NOMO-1 treated with DMSO at 0.1 percent for 48 hours (cell line): ENCODE data around the gene CEACAM4.
"Not testable (repeated sequence)": the region's sequence is repeated elsewhere in the genome, so short reads cannot be mapped to it uniquely, and the experiment has no call there.

ENCODE experiments used
- DNase-seq: peaks from one replicate; lab custom pipeline; 2025; ENCODE audit not compliant: unreplicated experiment; lab: John Stamatoyannopoulos, UW

The CEACAM4 gene

DNA sequence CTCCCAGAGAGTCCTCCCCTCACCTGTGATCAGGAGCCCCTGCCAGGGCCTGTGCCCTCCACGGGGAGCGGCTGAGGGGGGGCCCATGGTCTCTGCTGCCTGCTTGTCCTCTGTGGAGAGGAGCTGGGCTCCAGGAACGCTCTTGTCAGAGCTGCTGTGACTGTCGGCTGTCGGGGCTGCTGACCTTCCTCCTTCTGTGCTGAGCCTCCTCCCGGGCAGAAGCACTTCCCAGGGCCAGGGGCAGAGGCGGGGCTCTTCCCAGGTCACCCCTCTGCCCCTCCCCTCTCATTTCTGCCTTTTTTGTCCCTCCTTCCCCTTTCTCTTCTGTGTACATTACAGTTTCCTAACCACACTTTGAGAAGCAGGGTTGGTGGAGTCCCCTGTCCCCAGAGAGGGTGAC is at the start of gene CEACAM4:
TSS of gene CEACAM4 (minus strand) at position 198 of the 400 bp plus-strand sequence. CDS start at position 87, 111 bp downstream.
- peak; percentile 87 for DNase-seq

DNA sequence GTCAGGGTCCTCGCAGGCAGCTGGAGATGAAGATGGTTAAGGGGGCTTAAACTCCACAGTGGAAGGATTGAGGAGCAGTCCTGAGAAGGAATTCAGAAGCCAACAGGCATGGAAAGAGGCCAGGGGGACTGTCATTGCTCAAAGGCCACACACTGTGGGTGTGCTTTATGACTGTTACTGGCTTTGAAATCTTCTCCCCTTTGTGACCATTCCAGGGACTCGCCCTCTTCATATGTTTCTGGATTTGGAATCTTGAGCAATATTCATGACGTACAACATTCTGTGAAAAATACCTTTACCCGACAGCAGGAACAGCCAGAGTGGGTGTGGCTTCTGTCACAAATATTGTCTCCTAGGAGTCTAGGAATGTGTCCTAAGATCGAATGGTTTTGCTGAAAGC is 44.6 kb upstream of the CEACAM4 start:
- DNase-seq, result no peak

GRCh38 chr19:41670755-41671154 is 43.9 kb upstream of the CEACAM4 start:
- no peak for DNase-seq

GRCh38 chr19:41668315-41668714 is 41.4 kb upstream of the CEACAM4 start:
- no peak for DNase-seq

DNA sequence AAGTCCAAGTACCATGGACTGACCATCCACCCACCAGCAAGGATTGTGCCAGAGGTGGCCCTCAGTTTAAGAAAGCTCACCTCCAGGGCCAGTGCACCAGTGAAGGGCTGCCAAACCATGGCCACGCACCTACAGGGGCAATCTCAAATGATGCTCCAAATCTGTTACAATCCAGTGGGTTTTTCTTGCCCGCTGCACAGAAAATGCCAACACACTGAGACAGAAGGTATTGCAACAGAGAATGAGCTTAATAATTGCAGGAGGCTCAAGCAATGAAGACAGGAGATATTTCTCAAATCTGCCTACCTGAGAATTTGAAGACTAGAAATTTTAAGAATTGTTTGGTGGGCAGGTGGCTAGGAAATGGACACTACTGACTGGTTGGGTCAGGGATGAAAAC is 39.2 kb upstream of the CEACAM4 start:
- no peak for DNase-seq

DNA sequence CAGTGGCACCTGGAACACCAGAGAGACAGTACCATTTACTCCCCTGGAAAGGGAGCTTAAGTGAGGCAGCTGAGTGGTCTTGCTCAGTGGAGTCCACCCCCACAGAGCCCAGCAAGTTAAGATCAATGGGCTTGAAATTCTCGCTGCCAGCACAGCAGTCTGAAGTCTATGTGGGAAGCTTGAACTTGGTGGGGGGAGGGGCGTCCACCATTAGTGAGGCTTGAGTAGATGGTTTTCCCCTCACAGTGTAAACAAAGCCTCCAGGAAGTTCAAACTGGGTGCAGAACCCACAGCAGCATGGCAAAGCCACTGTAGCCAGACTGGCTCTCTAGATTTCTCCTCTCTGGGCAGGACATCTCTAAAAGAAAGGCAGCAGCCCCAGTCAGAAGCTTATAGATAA is 30.3 kb upstream of the CEACAM4 start:
- DNase-seq, result no peak

DNA sequence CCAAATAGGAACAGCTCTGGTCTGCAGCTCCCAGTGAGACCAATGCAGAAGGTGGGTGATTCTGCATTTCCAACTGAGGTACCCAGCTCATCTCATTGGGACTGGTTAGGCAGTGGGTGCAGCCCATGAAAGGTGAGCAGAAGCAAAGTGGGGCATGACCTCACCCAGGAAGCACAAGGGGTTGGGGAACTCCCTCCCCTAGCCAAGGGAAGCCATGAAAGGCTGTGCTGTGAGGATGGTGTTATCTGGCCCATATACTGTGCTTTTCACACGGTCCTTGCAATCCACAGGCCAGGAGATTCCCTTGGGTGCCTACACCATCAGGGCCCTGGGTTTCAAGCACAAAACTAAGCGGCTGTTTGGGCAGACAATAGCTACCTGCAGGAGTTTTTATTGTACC is 29.9 kb upstream of the CEACAM4 start:
- not testable (repeated sequence) for DNase-seq

- no peak for DNase-seq
These were observed 25.4 kb upstream of the CEACAM4 start for GRCh38 chr19:41652250-41652649.

GRCh38 chr19:41649827-41650226 is 23.0 kb upstream of the CEACAM4 start:
- no peak for DNase-seq

- DNase-seq, result peak; percentile 36
These were observed 19.8 kb upstream of the CEACAM4 start for GRCh38 chr19:41646589-41647204.

GRCh38 chr19:41641879-41642485 is 15.1 kb upstream of the CEACAM4 start:
- peak; percentile 40 for DNase-seq

- DNase-seq, result peak; percentile 74
These were observed 11.8 kb upstream of the CEACAM4 start for GRCh38 chr19:41638641-41639081.

DNA sequence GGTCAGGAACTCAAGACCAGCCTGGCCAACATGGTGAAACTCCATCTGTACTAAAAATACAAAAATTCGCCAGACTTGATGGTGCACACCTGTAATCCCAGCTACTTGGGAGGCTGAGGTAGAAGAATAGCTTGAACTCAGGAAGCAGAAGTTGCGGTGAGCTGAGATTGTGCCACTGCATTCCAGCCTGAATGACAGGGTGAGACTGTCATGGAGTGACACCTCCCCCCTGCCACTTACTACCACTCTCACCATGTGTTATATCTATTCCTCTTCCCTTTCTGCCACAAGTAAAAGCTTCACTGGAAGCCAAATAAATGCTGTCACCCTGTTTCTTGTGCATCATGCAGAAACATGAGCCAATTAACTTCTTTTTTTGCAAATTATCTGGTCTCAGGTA is 10.6 kb upstream of the CEACAM4 start:
- peak; percentile 82 for DNase-seq

DNA sequence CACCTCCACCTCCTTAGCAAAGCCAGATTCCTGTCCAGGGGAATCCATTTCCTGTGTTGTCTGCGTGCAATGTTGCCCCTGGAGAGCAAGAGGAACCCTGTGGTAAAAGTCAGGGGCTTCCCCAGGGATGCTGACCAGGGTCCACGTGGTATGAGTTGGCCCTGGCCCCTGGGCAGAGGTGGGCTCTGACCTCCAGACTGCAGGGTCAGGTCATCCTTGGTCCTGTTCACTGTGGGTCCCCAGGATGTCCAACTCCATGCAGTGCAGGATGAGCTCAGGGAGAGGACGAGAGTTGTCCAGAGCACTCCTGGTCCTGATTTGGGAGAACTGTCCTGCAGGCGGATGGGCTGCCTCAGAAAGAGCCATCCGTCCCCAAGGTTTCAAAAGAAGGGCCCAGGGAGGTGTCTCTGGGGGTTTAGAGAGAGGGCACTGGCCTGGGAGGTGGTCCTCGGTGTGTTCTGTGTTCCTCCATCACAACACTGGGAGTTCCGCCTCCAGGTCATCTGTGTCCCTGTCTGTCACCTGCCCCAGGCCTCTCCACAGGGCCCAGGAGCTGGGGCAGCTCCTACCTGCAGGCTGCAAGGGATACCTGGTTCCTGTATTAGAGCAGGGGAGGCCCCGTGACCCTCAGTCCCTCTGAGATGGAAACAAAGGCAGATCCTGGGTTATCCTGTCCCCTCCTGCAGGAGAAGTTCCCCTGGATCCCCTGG is 1.2 kb upstream of the CEACAM4 start:
- DNase-seq, result no peak

- DNase-seq, result no peak
These were observed 596 bp downstream of the CEACAM4 start for GRCh38 chr19:41626278-41626677.

DNA sequence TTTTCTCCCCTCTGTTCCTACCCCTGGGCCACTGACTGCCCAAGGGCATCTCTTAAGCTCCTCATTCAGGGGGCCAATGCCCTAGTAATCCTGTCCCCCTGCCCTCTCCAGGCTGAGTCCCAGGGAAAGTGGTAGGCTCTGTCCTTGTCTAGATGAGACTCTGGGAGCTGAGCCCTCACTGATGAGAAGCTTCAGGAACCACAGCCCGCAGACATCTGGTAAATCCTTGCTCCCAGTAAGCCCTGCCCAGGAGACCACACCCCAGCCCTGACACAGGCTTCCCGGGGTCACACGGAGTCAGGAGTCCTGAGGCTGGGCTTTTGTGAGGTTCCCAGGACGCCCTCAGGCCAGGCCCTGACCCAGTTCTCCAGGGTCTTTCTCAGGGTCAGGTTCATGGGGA is 1.9 kb downstream of the CEACAM4 start:
- no peak for DNase-seq

GRCh38 chr19:41624515-41624914 is 2.4 kb downstream of the CEACAM4 start:
- DNase-seq, result no peak

DNA sequence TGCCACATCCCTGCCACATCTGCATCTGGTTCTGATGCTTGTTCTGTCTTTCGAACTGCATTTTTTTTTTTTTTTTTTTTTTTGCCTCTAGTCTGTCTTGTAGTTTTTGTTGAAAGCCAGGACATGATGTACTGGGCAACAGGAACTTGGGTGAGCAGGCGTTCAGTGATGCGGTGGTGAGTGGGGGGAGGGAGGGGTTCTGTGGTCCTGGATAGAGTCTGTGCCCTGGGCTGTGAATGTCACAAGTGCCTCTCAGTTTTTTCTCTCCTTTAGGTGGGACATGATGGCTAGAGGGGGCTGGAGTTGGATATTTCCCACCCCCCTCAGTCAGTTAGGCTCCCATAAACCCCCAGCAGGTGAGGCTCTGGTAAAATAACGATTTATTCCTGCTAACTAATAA is 3.5 kb downstream of the CEACAM4 start:
- DNase-seq, result no peak

GRCh38 chr19:41621654-41622053 is 5.2 kb downstream of the CEACAM4 start:
- DNase-seq, result peak; percentile 69

GRCh38 chr19:41621226-41621625 is 5.6 kb downstream of the CEACAM4 start:
- no peak for DNase-seq

DNA sequence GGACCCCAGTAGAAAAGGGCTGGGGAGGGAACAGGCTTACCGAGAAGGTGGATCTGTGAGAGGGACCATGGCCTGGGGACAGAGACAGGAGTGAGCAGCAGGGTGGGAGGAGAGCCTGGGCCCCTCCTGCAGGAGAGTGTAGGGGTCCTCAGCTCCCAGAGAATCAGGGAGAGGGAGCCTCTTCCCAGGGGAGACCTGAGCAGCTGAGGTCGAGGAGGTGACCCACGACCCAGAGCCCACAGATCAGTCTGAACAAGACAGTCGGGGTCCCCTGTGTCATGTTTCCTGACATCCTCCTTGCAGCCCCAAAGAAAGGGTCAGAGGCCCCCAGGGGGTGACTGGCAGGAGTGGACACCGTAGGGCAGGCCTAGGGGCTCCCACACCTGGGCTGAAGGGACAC is 6.7 kb downstream of the CEACAM4 start:
- no peak for DNase-seq

- peak; percentile 8 for DNase-seq
These were observed 7.8 kb downstream of the CEACAM4 start for GRCh38 chr19:41619018-41619556.
